ENCODE measurements around the gene DISC1.
"Not testable (repeated sequence)": the region's sequence is repeated elsewhere in the genome, so short reads cannot be mapped to it uniquely, and the experiment has no call there.

DISC1 gene

DNA sequence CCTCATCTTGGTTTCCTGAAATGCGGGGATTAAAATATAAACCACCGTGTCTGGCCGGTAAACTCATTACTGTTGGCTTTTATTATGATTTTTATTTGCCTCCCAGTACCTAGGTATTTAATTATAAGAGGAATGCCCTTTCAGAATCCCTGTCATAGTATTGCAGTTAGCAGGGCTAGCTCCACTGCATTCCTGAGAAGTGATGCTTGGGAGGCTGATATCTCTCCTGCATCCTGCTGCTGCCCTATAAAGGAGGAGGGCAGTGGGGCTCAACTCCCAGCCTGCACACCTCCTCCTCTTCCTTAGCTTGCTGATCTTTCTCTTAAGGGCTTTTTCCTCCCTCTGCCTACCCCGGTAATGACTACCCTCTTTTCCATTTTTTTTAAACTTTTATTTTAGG lies 19.9 kb upstream of the DISC1 start:
- no peak for DNase-seq

GRCh38 chr1:231610388-231610787 lies 16.2 kb upstream of the DISC1 start:
- no peak for DNase-seq

DNA sequence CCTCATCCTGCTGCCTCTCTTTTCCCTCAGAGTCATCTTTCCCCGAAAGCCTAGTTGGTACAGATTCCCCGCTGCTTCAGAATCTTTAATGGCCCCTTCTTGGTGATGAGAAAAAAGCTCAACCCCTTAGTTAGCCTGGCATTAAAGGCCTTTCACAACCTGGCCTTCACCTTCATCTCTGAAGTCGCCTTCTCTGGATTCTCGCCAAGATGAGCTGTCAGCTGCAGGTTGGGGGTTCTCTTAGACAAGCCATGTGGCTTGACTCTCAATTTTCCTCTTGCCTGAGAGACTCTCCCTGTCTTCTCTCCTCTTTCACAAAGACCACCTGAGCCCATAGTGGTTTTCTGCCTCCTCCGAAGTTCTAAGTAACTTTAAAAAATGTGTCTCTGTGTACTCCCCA lies 15.5 kb upstream of the DISC1 start:
- no peak for DNase-seq

- no peak for DNase-seq
These were observed 14.7 kb upstream of the DISC1 start for GRCh38 chr1:231611851-231612250.

- DNase-seq, result peak; percentile 68
These were observed 14.0 kb upstream of the DISC1 start for GRCh38 chr1:231612393-231613089.

DNA sequence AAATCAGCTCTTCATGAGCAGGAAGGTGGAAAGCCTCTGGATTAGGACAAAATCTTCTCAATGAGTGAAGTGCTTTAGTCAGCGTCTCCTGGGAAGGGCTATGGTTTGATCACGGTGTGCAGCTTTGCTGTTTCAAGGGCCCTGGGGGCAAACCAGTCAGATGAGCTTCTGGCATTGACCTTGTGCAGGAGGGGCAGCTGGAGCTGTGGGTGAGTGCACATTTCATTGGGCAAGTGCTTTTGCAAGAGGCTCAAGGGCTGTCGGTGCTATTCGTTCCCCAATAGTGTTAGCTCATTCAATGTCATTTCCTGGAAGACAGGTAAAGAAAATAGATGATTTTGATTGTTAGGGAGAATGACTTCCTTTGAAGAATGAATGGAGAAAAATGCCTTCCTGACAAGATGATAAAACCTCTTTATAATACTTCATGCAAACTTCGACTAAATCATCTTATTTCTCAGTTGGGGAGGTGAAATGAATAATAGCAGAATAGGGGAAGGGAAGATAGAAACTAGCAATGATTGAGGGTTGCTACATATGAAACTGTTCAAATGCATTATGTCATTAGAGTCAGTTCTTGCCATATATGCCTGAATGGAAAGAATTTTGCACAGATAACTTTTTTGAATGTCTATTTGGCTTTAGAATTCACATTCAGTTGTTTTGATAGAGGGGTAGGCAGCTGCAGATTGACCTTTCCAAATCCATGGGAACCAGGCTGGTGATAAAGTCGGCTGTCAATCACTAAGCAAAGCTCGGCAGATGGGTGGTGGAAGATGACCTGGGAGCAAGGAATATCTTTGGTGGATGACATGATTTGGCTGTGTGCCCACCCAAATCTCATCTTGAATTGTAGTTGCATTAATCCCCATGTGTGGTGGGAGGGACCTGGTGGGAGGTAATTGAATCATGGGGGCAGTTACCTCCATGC lies 12.9 kb upstream of the DISC1 start:
- no peak for DNase-seq

- no peak for DNase-seq
These were observed 9.9 kb upstream of the DISC1 start for GRCh38 chr1:231616667-231617066.

DNA sequence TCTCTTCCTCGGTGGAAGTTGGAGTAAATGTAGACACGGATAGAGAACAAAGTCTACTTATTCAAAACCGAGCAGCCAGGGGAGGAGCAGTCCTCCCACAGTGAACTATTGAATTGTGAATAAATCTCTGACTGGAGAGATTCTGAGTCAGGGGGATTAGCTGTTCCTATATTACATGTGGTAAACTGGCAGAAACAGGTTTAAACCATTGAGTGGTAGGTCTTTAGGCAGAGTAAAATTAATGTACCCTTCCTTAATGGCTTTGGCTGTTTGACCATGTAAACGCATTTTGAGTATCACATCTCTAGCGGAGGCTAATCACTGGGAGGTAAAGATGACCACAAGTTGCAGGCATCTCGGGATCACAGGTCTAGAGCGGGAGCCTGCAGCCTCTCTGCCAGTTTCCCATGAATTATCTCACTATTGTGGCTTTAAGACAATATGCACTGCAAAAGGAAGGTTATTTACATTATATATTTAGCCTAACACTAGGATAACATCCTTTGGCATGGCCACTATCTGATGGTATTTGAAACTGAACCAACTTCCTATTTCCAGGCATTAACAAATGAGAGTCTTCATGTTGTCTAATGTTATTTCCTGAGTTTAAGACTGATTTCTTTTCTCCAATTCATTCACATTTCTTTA lies 7.9 kb upstream of the DISC1 start:
- DNase-seq, result no peak

GRCh38 chr1:231619257-231619634 lies 7.3 kb upstream of the DISC1 start:
- DNase-seq, result no peak

- DNase-seq, result not testable (repeated sequence)
These were observed 1.5 kb upstream of the DISC1 start for GRCh38 chr1:231625042-231625441.

DNA sequence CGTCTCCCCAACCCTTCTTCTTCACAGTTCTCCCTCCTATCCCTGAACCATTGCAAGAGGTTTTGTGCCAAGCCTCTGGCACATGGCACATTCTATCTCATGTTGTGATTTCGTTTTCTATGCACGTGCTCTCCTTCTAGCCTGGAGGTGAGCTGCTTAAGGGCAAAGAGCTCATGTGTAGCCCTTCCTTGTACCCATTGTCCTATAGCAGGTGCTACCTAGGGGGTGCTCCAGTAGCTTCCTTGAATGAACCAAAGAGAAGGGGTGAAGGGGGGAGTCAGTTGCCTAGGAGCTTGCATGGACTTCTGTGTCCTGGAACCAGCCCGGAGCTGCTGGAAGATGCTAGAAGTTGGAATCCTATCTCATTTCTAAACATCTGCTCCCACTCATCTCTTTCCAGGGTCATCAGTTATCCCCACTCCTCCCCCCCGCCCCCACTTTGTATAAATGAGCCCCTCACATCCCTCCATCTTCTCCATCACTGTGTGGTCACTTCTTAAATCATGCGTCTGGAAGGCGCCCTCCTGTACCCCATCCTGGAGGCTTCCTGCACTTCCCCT lies 535 bp upstream of the DISC1 start:
- no peak for DNase-seq

- peak; percentile 64 for DNase-seq
These were observed 493 bp downstream of the DISC1 start for GRCh38 chr1:231626951-231627614.

DNA sequence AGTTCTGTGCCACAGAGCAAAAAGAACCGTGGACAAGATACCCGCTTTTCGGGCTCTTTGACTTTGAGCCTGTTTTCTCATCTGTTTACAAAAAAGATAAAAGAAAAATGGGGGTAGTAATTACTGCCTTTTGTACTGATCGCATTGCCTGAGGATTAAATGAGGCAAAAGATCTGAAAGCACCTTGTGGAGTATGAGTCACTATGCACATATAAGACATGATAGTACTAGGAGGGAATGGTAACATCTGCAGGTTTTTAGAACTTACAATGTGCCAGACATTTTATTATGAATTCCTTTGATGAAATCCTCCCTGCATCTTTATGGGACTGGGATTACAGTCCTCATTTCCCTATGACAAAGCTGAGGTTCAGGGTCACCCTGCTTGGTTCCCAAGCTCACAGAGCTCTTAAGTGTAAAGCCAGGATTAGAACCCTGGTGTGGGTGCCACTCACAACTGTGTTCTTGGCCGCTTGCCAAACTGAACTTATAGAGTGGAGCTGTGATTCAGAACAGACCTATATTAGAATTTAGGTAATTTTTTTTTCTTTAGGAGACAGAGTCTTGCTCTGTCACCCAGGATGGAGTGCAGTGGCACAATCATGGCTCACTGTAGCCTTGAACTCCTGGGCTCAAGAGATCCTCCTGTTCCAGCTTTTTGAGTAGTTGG lies 1.8 kb downstream of the DISC1 start:
- peak; percentile 26 for DNase-seq

DNA sequence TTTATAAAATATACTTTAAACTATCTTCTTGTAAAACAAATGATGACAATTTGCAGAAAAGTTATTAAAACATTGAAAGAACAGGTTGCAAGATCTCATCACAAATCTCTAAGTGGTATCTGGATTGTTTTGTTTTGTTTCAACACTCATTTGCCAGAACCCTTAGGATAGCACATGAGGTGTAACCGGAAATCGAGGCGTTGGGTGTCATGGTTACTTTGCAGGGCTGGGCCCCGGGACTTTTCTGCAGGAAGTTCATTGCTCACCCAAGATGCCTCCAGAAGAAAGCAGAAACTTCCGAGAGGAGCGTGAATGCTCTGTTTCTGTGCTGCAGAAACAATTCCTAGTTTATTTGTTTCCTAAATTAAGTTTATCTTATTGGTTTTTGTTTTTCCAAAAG lies 2.5 kb downstream of the DISC1 start:
- peak; percentile 37 for DNase-seq

DNA sequence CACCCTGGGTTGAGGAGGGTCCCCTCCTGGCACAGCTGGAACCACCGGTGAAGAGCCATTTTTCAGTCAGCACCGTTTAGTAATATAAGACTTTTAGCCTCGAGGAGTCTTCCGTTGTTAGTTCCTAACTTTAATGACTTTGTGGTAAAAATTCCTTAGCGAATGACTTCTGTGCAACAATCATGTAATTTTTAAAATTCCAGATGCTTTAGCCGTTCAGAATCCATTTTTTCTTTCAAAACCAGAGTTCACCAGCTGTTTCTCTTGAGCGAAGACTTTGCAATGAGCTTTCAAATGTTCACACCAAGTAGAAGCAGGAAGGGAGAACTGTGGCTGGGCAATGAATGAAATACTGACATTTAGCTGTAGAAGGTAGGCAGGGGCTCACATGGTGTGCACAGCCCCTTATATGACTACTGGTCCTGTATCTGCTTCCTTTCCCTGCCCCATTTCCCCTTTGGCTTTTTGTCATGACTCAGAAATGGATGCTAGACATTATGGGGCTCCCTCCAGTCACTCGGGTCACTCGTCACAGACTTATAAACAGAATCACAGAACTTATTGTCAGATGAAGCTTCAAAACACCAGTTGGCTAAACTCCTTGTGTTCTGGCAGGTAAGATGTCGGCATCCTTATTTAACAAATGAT lies 4.1 kb downstream of the DISC1 start:
- no peak for DNase-seq

DNA sequence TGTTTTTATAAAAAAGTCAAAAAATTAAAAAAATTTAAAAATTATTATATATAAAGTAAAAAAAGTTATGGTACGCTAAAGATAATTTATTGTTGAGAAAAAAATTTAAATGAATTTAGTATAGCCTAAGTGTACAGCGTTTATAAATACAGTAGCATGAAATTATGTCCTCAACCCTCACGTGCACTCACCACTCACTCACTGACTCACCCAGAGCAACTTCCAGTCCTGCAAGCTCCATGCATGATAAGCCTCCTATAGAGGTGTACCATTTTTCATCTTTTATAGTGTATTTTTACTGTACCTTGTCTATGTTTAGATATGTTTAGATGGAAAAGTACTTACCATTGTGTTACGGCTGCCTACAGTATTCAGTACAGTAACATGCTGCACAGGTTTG lies 5.1 kb downstream of the DISC1 start:
- no peak for DNase-seq

GRCh38 chr1:231632119-231632518 lies 5.5 kb downstream of the DISC1 start:
- DNase-seq, result no peak

DNA sequence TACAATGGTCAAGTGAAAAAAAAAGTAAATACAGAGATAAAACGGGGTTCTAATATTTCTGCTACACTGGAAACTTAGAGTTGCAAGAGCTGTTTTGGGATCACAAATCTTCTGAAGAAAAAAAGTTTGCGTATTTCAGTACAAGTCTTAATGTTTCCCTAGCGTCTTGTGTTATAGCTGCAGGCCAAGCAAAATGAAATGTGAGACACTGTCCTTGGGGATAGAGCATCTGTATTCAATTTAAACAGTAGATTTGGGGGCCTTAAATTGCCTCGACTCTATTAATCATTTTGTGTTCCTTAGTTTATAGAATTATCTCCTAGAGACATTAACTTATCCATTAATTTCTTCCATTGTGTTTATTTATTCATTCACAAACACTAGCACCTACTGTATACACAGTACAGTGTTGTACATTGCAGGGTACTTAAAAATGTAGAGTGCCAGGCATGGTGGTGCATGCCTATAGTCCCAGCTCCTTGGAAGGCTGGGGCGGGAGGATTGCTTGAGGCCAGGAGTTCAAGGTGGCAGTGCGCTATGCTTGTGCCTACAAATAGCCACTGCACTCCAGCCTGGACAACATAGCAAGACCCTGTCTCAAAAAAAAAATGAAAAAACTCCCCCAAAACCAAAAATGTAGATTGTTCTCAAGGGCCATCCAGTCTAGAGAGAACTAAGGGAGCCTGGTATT lies 7.9 kb downstream of the DISC1 start:
- DNase-seq, result no peak

DNA sequence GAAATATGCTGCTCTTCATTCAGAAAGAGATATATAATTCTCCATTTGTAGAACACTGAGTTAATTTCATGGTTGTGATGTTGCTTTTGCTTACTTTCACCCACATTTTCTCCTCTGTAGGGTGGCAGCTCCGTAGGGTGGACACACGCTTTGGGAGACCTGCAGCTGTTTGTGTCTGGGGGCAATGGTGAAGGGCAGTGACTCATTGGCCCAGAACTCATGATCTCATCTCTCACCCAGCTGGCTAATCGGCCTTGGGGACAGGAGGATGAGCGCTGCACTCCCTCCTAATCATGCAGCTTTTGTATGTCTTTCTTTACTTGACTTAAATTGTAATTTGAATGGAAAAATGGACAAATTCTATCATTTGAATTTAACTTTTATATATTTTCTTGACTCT lies 9.6 kb downstream of the DISC1 start:
- DNase-seq, result no peak

GRCh38 chr1:231636922-231637321 lies 10.3 kb downstream of the DISC1 start:
- DNase-seq, result not testable (repeated sequence)

- DNase-seq, result no peak
These were observed 12.1 kb downstream of the DISC1 start for GRCh38 chr1:231638647-231639046.
